ENCODE results near the gene CBFA2T3. TPM values are rescaled to one million over a fixed set of nuclear protein-coding genes. Genes with fewer than 3 reads are reported as not detected.

Gene CBFA2T3
- total and polyA plus RNA-seq, 2 of the 13 experiments (the other 11 are each of a cell fraction or from before 2014, with no cell fraction given): 0.05 TPM; not detected in 1

DNA sequence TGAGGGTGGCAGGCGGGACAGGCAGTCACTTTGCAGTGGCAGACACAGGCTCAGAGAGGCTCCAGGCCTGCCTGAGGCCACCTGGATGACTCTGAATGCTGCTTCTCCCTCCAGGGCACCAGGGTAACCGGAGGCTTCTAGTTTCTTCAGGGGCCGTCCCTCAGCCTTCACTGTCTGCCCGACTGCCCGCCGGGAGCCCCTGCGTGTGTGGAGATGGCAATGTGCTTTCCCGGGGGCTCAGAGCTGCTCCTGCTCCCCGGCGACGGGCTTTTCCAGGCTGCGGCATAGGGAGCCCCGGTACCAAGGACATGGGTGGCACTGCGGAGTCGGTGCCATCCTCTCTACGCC is 51.5 kb downstream of the CBFA2T3 start:
- H3K9ac ChIP-seq (ENCODE audit: insufficient read depth, low read depth, low read length): no peak overlapping the region
- H3K27ac ChIP-seq (ENCODE audit: extremely low read length, insufficient read depth, low read length): no peak overlapping the region
- intact Hi-C loops (cut with micrococcal nuclease; ENCODE audit: unreplicated experiment) (loop anchor here (5.0 kb wide), 1 partner anchor 242 kb away; no protein-coding TSS in a partner anchor), in situ Hi-C loops (cut with HindIII; ENCODE audit: extremely low pct_ligation_motif_present, low pct_unique_long_range_greater_than_20kb) (no loop called here)
- 36% methylated on average over 14 of the region's 16 CpGs for WGBS (ENCODE audit: low lambda C conversion rate)
- POLR2A ChIA-PET: no interaction called here
- no peaks in the 10 kb centered on the region for H3K79me2 ChIP-seq (ENCODE audit: insufficient read depth, low read length)
- CTCF ChIA-PET (ENCODE audit: low intra/inter-chr PET ratio, low total read pairs): interaction anchor here (1.6 kb wide), 1 partner anchor 242 kb away, joined by 7 read pairs; no protein-coding TSS in a partner anchor
- H3K4me3 ChIP-seq (replicated peaks in 1 of 3; ENCODE audit: insufficient read depth in 1 of 3, low read depth in 2 of 3, low read length in 3 of 3): no peak overlapping the region; a peak in 1 of 6 replicates
- TF ChIP-seq, protein P1, sequence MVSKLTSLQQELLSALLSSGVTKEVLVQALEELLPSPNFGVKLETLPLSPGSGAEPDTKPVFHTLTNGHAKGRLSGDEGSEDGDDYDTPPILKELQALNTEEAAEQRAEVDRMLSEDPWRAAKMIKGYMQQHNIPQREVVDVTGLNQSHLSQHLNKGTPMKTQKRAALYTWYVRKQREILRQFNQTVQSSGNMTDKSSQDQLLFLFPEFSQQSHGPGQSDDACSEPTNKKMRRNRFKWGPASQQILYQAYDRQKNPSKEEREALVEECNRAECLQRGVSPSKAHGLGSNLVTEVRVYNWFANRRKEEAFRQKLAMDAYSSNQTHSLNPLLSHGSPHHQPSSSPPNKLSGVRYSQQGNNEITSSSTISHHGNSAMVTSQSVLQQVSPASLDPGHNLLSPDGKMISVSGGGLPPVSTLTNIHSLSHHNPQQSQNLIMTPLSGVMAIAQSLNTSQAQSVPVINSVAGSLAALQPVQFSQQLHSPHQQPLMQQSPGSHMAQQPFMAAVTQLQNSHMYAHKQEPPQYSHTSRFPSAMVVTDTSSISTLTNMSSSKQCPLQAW (CRISPR knock-in tag; IDR thresholded peaks at IDR 0.05): 0 out of 2 replicates have a peak, but pooled peaks have one; percentile 6
- 0 out of 2 replicates have a peak, but pooled peaks have one; percentile 33 for TF ChIP-seq ZNF546 (CRISPR knock-in tag; conservative IDR thresholded peaks at IDR 0.05)
- no peak for TF ChIP-seq SCMH1 (CRISPR knock-in tag; IDR thresholded peaks at IDR 0.05; ENCODE audit: borderline replicate concordance)
- TF ChIP-seq EZH2 (conservative IDR thresholded peaks at IDR 0.05; ENCODE audit: low read depth, low read length): peak; percentile 65; the same call in 1 of the 2 replicates
- H3K4me1 ChIP-seq (ENCODE audit: insufficient read depth, low read length): peaks cover 67% of the 10 kb centered on the region
- FAIRE-seq: no peak
- peaks cover 38 to 76% of the 10 kb centered on the region in 2 experiments for H3K27me3 ChIP-seq (ENCODE audit: control insufficient read depth in 1 of 2, insufficient read depth in 2 of 2, low read length in 2 of 2)
- no peak for DNase-seq (ENCODE audit: low spot score)
- H4K20me1 ChIP-seq (ENCODE audit: insufficient read depth, low read length): peaks cover 10% of the 10 kb centered on the region; the same call in 1 of the 2 replicates
- BruUV-seq (replicated peaks): no TSS peak
- H2AFZ ChIP-seq (ENCODE audit: low read length): no peak overlapping the region
- H3K9me3 ChIP-seq (ENCODE audit: low read length): no peaks in the 10 kb centered on the region
- no peaks in the 10 kb centered on the region for H3K36me3 ChIP-seq (replicated peaks in 1 of 2; ENCODE audit: control insufficient read depth in 1 of 2, insufficient read depth in 2 of 2, low read length in 2 of 2)
- ATAC-seq: no peak
- 0 out of 2 replicates have a peak overlapping the region, but pooled peaks have one; percentile 30 for H3K4me2 ChIP-seq (ENCODE audit: low read depth, low read length)

DNA sequence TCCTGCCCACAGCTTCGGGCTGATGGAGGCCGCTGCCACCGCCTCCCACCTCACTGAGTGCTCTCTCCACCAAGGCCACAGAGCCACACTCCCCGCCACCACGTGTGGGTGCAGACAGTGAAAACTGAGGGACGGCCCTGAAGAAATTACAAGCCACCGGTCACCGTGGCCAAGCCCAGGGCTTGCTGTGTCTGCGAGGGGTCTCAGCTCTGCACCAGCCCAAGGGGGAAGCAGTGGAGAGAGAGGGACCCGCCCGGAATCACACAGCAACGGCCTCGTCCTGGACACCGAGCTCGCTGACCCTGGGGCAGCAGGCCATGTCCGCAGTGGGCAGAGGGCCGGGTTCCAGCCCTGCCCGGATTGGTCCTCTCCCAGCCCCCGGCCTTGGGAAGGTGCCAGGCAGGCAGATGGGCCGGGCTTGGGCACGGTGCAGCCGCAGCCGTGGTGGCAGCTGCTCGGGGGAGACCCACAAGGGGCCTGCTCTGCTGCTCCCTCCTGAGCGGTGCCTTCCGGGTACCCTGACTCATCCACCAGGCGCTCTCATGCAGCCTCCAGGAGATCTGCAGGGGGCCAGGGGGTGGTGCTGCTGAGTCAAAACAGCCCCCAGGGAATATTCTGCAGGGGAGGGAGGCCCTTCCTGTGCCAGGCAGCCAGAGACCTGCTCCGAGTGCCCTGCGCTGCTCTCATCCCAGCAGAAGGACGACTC is 52.0 kb downstream of the CBFA2T3 start:
- no peak overlapping the region for H2AFZ ChIP-seq (ENCODE audit: low read length)
- H3K36me3 ChIP-seq (replicated peaks in 1 of 2; ENCODE audit: control insufficient read depth in 1 of 2, insufficient read depth in 2 of 2, low read length in 2 of 2): no peaks in the 10 kb centered on the region
- peaks cover 10% of the 10 kb centered on the region; the same call in 1 of the 2 replicates for H4K20me1 ChIP-seq (ENCODE audit: insufficient read depth, low read length)
- CTCF ChIA-PET (ENCODE audit: low intra/inter-chr PET ratio, low total read pairs): interaction anchor here (1.6 kb wide), 1 partner anchor 242 kb away, joined by 7 read pairs; no protein-coding TSS in a partner anchor
- H3K27ac ChIP-seq (ENCODE audit: extremely low read length, insufficient read depth, low read length): no peak overlapping the region
- POLR2A ChIA-PET: no interaction called here
- peaks cover 67% of the 10 kb centered on the region for H3K4me1 ChIP-seq (ENCODE audit: insufficient read depth, low read length)
- WGBS (ENCODE audit: low lambda C conversion rate): 42% methylated on average over 11 of the region's 30 CpGs
- in situ Hi-C loops (cut with HindIII; ENCODE audit: extremely low pct_ligation_motif_present, low pct_unique_long_range_greater_than_20kb) (no loop called here), intact Hi-C loops (cut with micrococcal nuclease; ENCODE audit: unreplicated experiment) (loop anchor here (5.0 kb wide), 1 partner anchor 242 kb away; no protein-coding TSS in a partner anchor)
- FAIRE-seq (no peak), DNase-seq (ENCODE audit: low spot score) (peak; percentile 70), ATAC-seq (peak; percentile 81)
- no TSS peak for BruUV-seq (replicated peaks)
- no peak overlapping the region for H3K9ac ChIP-seq (ENCODE audit: insufficient read depth, low read depth, low read length)
- H3K4me2 ChIP-seq (ENCODE audit: low read depth, low read length): peak overlapping the region; percentile 30; the same call in 1 of the 2 replicates
- no peaks in the 10 kb centered on the region for H3K9me3 ChIP-seq (ENCODE audit: low read length)
- H3K79me2 ChIP-seq (ENCODE audit: insufficient read depth, low read length): no peaks in the 10 kb centered on the region
- peaks cover 39 to 79% of the 10 kb centered on the region in 2 experiments for H3K27me3 ChIP-seq (ENCODE audit: control insufficient read depth in 1 of 2, insufficient read depth in 2 of 2, low read length in 2 of 2)
- peak overlapping the region in 1 of 3 experiments; percentile 35; a peak in 1 of 6 replicates for H3K4me3 ChIP-seq (replicated peaks in 1 of 3; ENCODE audit: insufficient read depth in 1 of 3, low read depth in 2 of 3, low read length in 3 of 3)
- TF ChIP-seq, protein P2, sequence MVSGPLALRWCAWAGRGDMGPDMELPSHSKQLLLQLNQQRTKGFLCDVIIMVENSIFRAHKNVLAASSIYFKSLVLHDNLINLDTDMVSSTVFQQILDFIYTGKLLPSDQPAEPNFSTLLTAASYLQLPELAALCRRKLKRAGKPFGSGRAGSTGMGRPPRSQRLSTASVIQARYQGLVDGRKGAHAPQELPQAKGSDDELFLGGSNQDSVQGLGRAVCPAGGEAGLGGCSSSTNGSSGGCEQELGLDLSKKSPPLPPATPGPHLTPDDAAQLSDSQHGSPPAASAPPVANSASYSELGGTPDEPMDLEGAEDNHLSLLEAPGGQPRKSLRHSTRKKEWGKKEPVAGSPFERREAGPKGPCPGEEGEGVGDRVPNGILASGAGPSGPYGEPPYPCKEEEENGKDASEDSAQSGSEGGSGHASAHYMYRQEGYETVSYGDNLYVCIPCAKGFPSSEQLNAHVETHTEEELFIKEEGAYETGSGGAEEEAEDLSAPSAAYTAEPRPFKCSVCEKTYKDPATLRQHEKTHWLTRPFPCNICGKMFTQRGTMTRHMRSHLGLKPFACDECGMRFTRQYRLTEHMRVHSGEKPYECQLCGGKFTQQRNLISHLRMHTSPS (CRISPR knock-in tag; IDR thresholded peaks at IDR 0.05; ENCODE audit: low read depth): peak; percentile 60; the same call in 1 of the 2 replicates
- TF ChIP-seq, protein P3, sequence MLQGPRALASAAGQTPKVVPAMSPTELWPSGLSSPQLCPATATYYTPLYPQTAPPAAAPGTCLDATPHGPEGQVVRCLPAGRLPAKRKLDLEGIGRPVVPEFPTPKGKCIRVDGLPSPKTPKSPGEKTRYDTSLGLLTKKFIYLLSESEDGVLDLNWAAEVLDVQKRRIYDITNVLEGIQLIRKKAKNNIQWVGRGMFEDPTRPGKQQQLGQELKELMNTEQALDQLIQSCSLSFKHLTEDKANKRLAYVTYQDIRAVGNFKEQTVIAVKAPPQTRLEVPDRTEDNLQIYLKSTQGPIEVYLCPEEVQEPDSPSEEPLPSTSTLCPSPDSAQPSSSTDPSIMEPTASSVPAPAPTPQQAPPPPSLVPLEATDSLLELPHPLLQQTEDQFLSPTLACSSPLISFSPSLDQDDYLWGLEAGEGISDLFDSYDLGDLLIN (CRISPR knock-in tag; IDR thresholded peaks at IDR 0.05; ENCODE audit: borderline replicate concordance): no peak
- TF ChIP-seq SP1 (IDR thresholded peaks at IDR 0.05): no peak
- TF ChIP-seq SP1 (CRISPR knock-in tag; IDR thresholded peaks at IDR 0.05): no peak

All from HepG2 (cell line).